Measurements from ENCODE around the gene SFRP5. TPM values are rescaled to one million over a fixed set of nuclear protein-coding genes. Genes with fewer than 3 reads are reported as not detected.

SFRP5 gene
- total and polyA plus RNA-seq, 2 of the 13 experiments (the other 11 are each of a cell fraction or from before 2014, with no cell fraction given) = 0.32 to 1.7 TPM

DNA sequence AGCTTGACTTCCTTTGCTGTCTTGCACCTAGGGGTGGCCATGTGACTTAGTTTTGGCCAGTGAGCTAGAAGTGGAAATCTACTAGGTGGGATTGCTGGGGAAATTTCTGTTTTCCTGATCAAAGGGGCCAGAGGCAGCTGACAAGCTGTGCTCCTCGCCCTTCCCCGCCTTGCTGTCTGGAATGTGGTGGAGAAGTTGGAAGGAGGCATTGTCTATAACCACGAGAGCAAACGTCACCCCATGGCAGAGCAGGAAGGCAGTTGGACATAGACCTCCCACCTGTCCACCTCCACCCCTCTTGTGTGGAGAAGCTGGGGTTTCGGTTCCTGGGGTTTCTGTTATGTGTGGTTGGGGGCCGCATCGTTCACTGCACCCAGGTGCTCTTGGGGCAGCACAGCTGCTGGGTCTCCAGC is 7.3 kb downstream of the SFRP5 start (continued):
- TF ChIP-seq, protein P1, sequence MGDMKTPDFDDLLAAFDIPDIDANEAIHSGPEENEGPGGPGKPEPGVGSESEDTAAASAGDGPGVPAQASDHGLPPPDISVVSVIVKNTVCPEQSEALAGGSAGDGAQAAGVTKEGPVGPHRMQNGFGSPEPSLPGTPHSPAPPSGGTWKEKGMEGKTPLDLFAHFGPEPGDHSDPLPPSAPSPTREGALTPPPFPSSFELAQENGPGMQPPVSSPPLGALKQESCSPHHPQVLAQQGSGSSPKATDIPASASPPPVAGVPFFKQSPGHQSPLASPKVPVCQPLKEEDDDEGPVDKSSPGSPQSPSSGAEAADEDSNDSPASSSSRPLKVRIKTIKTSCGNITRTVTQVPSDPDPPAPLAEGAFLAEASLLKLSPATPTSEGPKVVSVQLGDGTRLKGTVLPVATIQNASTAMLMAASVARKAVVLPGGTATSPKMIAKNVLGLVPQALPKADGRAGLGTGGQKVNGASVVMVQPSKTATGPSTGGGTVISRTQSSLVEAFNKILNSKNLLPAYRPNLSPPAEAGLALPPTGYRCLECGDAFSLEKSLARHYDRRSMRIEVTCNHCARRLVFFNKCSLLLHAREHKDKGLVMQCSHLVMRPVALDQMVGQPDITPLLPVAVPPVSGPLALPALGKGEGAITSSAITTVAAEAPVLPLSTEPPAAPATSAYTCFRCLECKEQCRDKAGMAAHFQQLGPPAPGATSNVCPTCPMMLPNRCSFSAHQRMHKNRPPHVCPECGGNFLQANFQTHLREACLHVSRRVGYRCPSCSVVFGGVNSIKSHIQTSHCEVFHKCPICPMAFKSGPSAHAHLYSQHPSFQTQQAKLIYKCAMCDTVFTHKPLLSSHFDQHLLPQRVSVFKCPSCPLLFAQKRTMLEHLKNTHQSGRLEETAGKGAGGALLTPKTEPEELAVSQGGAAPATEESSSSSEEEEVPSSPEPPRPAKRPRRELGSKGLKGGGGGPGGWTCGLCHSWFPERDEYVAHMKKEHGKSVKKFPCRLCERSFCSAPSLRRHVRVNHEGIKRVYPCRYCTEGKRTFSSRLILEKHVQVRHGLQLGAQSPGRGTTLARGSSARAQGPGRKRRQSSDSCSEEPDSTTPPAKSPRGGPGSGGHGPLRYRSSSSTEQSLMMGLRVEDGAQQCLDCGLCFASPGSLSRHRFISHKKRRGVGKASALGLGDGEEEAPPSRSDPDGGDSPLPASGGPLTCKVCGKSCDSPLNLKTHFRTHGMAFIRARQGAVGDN (CRISPR knock-in tag; IDR thresholded peaks at IDR 0.05) = peak; percentile 29; the same call in 1 of the 2 replicates
- TF ChIP-seq ZNF251 (CRISPR knock-in tag; IDR thresholded peaks at IDR 0.05) (no peak), ZBTB34 (CRISPR knock-in tag; IDR thresholded peaks at IDR 0.05) (no peak), ZFP62 (CRISPR knock-in tag; IDR thresholded peaks at IDR 0.05) (no peak), ZNF672 (CRISPR knock-in tag; IDR thresholded peaks at IDR 0.05) (no peak), SNRNP70 (IDR thresholded peaks at IDR 0.05; ENCODE audit: low read depth, low read length) (no peak), TEAD3 (CRISPR knock-in tag; optimal IDR thresholded peaks at IDR 0.05; ENCODE audit: borderline replicate concordance) (peak; percentile 42), FOXA1 (IDR thresholded peaks at IDR 0.05) (no peak), FOXA1 (CRISPR knock-in tag; IDR thresholded peaks at IDR 0.05) (0 out of 2 replicates have a peak, but pooled peaks have one; percentile 15), TCF7 (IDR thresholded peaks at IDR 0.05; ENCODE audit: low read depth) (0 out of 2 replicates have a peak, but pooled peaks have one; percentile 35), SIN3A (IDR thresholded peaks at IDR 0.05; ENCODE audit: borderline replicate concordance, low read depth, low read length) (no peak), EP300 (IDR thresholded peaks at IDR 0.05; ENCODE audit: low read depth in 2 of 2, low read length in 2 of 2) (0 out of 4 replicates have a peak, but pooled peaks of 1 of the 2 experiments have one; percentile 24), EP300 (CRISPR knock-in tag; IDR thresholded peaks at IDR 0.05; ENCODE audit: borderline replicate concordance) (no peak), NRL (CRISPR knock-in tag; IDR thresholded peaks at IDR 0.05; ENCODE audit: borderline replicate concordance) (no peak)
